Fibroblast of lung (primary cell): ENCODE results near the gene ADAMTS16.

ENCODE experiments used
- CTCF ChIP-seq, 2 donors: IDR thresholded peaks in 1 of 2; conservative IDR thresholded peaks in 1 of 2; 1 replicate in 1 of 2; 2 replicates in 1 of 2; pipeline ENCODE4 v1.5.1; 2011 to 2012; ENCODE audit warnings: low read length in 2 of 2, control low read depth in 1 of 2, inconsistent platforms in 1 of 2, low read depth in 1 of 2, mild to moderate bottlenecking in 1 of 2
- EZH2 ChIP-seq: IDR thresholded peaks from 2 replicates; pipeline ENCODE4 v1.5.1; 2012; ENCODE audit warnings: low read length, control low read depth, mild to moderate bottlenecking; ENCODE audit errors: missing control alignments

GRCh38 chr5:5195128-5195918 is 55.2 kb downstream of the ADAMTS16 start:
- TF ChIP-seq CTCF (conservative IDR thresholded peaks at IDR 0.05 in 1 of 2, IDR thresholded peaks at IDR 0.05 in 1 of 2; ENCODE audit: low read depth in 1 of 2, low read length in 2 of 2) = no peak
- TF ChIP-seq EZH2 = no peak
